Activated naive CD4-positive, alpha-beta T cell treated with anti-CD3 and anti-CD28 coated beads, Interleukin-2, amount 50 U/mL, for 24 hours (primary cell): ENCODE results near the gene PTP4A2.

Source experiments
- H3K27ac Mint-ChIP-seq: one replicate; pipeline ENCODE4 v1.8.0; 2021; ENCODE audit warnings: mild to moderate bottlenecking, mixed read lengths
- H3K27me3 Mint-ChIP-seq: one replicate; pipeline ENCODE4 v1.8.0; 2021; ENCODE audit warnings: mixed read lengths
- H3K36me3 Mint-ChIP-seq: one replicate; pipeline ENCODE4 v1.8.0; 2021; ENCODE audit warnings: mixed read lengths
- H3K4me1 Mint-ChIP-seq: one replicate; pipeline ENCODE4 v1.8.0; 2021; ENCODE audit warnings: mixed read lengths
- H3K4me3 Mint-ChIP-seq: one replicate; pipeline ENCODE4 v1.8.0; 2021; ENCODE audit warnings: mild to moderate bottlenecking, mixed read lengths
- H3K9me3 Mint-ChIP-seq: one replicate; pipeline ENCODE4 v1.8.0; 2021; ENCODE audit warnings: mixed read lengths

PTP4A2 gene

DNA sequence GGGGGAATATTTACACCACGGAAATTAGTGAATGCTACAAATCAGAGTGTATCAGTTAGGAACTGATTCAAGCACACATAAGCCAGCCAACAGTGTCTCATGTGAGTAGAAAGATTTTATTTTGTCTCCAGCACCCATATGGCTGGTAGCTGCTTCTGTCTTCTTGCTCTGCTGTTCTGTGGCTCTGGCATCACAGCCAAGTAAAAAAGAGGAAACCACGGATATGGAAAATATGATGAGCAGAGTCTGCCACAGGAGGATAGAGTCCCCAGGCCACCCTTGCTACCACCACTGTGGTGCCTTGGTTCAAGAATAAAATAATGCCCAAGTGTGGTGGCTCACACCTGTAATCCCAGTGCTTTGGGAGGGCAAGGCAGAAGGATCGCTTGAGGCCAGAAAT lies 68.7 kb downstream of the PTP4A2 start:
- Mint-ChIP-seq H3K9me3 (peaks cover 7% of the 10 kb centered on the region), H3K4me1 (peaks cover 29% of the 10 kb centered on the region), H3K4me3 (no peak overlapping the region), H3K36me3 (peaks cover 3% of the 10 kb centered on the region), H3K27ac (no peak overlapping the region), H3K27me3 (no peaks in the 10 kb centered on the region)

DNA sequence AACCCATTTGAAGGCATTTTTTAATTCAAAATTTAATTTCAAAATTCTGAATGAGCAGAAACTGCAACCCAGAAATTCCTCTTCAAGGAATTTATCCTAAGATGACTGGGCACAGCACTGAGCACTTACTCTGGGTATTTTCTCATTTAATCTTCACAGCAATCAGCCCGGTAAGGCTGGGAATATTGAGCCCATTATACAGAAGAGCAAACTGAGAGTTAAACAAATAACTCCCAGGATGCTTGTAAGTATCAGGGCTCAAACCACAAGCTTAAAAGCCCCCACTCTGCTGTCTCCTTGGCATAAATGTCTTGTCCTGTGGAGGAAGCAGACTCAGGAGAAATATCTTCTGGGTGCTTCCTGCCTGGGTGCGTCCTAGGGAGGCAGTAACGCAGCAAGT lies 69.3 kb downstream of the PTP4A2 start:
- Mint-ChIP-seq H3K4me3 (no peak overlapping the region), H3K27me3 (no peaks in the 10 kb centered on the region), H3K4me1 (peaks cover 34% of the 10 kb centered on the region), H3K36me3 (peaks cover 3% of the 10 kb centered on the region), H3K27ac (no peak overlapping the region), H3K9me3 (peaks cover 7% of the 10 kb centered on the region)

DNA sequence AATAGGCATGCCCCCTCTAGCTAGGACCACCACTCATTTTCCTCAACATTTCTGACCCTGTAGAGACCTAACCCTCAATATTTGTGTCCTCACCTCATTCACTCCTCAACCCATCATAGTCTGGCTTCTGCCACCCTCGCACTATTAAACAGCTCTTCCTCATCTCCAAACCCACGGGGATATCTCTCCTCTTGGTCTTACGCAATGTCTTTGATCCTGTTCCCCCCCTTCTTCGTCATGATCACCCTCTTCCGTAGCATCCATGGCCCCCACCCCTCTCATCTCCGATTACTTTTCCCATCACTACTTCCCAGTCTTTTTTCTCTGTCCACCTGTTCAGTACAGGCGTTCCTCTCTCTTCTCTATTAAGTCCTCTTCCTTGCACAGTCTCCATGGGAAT lies 70.6 kb downstream of the PTP4A2 start:
- no peak overlapping the region for H3K4me3 Mint-ChIP-seq
- peaks cover 24% of the 10 kb centered on the region for H3K4me1 Mint-ChIP-seq
- H3K9me3 Mint-ChIP-seq = no peaks in the 10 kb centered on the region
- H3K27me3 Mint-ChIP-seq = no peaks in the 10 kb centered on the region
- no peak overlapping the region for H3K27ac Mint-ChIP-seq
- H3K36me3 Mint-ChIP-seq = no peaks in the 10 kb centered on the region

DNA sequence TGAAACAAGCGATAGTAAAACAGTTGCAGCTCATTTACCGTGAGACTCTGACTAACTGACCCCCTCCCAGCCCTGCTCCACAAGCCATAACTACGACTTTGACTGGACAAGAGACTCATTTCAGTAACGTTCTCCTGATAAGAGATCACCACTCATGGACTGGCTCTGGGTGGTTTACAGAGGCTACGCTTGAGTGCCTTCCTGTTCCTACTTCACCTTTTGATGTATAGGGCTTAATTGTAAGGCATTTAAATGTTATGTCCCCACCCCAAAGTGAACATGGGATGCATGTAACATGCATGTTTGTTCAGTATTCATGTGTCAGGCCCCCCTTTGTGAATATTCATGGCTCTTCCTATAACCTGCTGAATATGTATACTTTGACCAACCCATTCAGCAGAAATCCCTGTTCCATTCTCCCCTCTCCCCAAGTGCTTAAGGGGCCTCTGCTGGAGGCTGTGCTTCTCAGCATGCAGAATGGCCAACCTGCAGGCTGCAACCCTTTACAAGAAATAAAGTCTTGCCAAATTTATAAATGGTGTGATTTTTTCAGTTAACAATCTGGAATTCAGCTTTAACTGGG lies 71.6 kb downstream of the PTP4A2 start:
- Mint-ChIP-seq H3K4me1 (peaks cover 19% of the 10 kb centered on the region), H3K4me3 (no peak overlapping the region), H3K36me3 (no peaks in the 10 kb centered on the region), H3K27ac (no peak overlapping the region), H3K9me3 (no peaks in the 10 kb centered on the region), H3K27me3 (no peaks in the 10 kb centered on the region)

DNA sequence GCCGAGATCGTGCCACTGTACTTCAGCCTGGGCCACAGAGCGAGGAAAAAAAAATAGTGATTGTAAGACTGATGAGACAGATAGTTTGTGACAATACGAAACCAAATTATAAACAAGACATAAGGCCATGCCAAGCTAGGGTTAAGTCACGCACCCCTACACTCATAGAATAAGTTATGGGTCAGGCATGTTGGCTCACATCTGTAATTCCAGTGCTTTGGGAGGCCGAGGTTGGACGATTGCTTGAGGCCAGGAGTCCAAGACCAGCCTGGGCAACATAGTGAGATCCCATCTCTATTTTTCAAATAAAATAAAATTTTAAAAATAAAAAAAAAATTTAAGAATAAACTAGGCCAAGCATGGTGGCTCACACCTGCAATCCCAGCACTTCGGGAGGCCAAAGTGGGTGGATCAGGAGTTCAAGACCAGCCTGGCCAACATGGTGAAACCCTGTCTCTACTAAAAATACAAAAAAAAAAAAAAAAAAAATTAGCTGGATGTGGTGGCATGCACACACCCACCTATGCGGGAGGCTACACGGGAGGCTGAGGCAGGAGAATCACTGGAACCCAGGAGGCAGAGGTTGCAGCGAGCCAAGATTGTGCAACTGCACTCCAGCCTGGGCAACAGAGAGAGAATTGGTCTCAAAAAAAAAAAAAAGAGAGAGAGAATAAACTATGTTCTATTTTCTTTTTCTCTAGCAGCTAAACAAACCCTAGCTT lies 72.3 kb downstream of the PTP4A2 start:
- Mint-ChIP-seq H3K27me3 (no peaks in the 10 kb centered on the region), H3K27ac (no peak overlapping the region), H3K9me3 (no peaks in the 10 kb centered on the region), H3K4me3 (no peak overlapping the region), H3K4me1 (peaks cover 16% of the 10 kb centered on the region), H3K36me3 (no peaks in the 10 kb centered on the region)

DNA sequence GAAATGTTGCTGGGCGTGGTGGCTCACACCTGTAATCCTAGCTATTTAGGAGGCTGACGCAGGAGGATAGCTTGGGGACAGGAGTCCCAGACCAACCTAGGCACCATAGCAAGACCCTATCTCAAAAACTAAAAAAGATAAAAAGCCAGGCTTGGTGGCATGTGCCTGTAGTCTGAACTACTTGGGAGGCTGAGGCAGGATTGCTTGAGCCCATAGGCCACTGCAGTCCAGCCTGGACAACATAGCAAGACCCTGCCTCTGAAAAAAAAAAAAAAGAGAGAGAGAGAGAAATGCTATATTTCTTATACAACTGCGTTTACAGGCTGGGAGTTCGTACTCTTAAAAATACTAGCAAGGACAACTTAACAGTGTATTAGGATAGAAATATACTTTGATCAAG lies 76.1 kb downstream of the PTP4A2 start:
- Mint-ChIP-seq H3K36me3 (no peaks in the 10 kb centered on the region), H3K27ac (no peak overlapping the region), H3K27me3 (no peaks in the 10 kb centered on the region), H3K4me1 (peaks cover 11% of the 10 kb centered on the region), H3K9me3 (no peaks in the 10 kb centered on the region), H3K4me3 (no peak overlapping the region)

DNA sequence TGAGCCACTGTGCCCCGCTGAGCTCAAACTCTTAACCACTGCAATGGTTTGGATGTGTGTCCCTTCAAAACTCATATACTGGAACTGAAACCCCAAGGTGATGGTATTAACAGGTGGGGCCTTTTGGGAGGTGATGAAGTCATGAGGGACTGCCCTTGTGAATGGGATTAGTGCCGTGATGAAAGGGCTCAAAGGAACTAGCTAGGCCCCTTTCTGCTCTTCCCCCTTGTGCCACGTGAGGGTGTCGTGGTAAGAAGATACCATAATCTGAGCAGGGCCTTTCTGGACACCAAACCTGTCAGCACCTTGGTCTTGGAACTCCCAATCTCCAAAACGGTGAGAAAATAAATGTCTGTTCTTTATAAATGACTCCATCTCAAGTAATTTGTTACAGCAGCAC lies 76.8 kb downstream of the PTP4A2 start:
- Mint-ChIP-seq H3K9me3 (no peaks in the 10 kb centered on the region), H3K36me3 (no peaks in the 10 kb centered on the region), H3K27me3 (no peaks in the 10 kb centered on the region), H3K27ac (no peak overlapping the region), H3K4me3 (no peak overlapping the region), H3K4me1 (peaks cover 5% of the 10 kb centered on the region)

DNA sequence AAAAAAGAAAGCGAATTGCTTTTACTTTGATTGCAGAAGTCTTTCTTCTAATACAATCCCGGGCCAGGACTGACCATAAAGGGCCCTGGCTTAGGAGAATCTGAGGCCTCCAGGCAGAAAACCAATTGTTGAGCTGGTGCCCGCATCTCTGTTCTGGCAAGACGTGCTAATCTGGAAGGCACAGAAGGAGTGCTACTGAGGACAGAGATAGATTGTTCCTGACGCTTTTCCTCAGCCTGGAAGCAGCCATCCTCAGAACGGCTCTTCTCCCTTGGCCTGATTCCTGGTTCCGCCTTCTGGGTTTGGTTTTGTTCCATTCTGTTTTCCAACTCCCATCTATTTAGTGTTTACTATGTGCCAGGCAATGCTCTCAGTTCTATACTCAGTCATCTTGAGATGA lies 77.6 kb downstream of the PTP4A2 start:
- Mint-ChIP-seq H3K4me1 (peaks cover 5% of the 10 kb centered on the region), H3K4me3 (no peak overlapping the region), H3K27ac (no peak overlapping the region), H3K27me3 (no peaks in the 10 kb centered on the region), H3K36me3 (no peaks in the 10 kb centered on the region), H3K9me3 (no peaks in the 10 kb centered on the region)

DNA sequence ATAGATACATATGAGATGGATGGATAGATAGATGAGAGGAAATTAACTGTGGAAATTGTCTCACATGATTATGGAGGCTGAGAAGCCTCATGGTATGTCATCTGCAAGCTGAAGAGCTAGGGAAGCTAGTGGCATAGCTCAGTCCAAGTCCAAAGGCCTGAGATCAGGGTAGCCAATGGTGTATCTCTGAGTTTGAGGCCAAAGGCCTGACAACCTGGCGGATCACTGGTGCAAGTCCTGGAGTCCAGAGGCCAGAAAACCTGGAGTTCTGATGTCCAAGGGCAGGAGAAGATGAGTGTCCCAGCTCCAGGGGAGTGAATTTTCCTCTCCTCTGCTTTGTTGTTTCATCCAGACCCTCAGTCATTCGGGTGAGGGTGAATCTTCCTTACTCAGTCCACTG lies 78.4 kb downstream of the PTP4A2 start:
- Mint-ChIP-seq H3K27me3 (no peaks in the 10 kb centered on the region), H3K36me3 (no peaks in the 10 kb centered on the region), H3K27ac (no peak overlapping the region), H3K9me3 (no peaks in the 10 kb centered on the region), H3K4me3 (no peak overlapping the region), H3K4me1 (peaks cover 5% of the 10 kb centered on the region)

DNA sequence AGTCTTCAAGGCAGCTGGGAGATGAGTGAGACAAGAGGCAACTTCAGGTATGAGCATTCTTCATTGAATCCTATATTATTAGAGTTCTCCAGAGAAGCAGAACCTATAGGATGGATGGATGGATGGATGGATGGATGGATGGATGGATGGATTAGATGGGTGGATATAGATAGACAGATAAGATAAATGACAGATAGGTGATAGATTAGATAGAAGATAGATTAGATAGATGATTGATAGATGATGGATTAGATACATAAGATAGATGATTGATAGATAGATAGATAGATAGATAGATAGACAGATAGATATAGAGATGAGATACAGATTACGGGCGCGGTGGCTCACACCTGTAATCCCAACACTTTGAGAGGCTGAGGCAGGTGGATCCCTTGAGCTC lies 79.1 kb downstream of the PTP4A2 start:
- H3K36me3 Mint-ChIP-seq = no peaks in the 10 kb centered on the region
- H3K27ac Mint-ChIP-seq = no peak overlapping the region
- H3K9me3 Mint-ChIP-seq = no peaks in the 10 kb centered on the region
- H3K4me1 Mint-ChIP-seq = peaks cover under 1% of the 10 kb centered on the region
- no peak overlapping the region for H3K4me3 Mint-ChIP-seq
- no peaks in the 10 kb centered on the region for H3K27me3 Mint-ChIP-seq

DNA sequence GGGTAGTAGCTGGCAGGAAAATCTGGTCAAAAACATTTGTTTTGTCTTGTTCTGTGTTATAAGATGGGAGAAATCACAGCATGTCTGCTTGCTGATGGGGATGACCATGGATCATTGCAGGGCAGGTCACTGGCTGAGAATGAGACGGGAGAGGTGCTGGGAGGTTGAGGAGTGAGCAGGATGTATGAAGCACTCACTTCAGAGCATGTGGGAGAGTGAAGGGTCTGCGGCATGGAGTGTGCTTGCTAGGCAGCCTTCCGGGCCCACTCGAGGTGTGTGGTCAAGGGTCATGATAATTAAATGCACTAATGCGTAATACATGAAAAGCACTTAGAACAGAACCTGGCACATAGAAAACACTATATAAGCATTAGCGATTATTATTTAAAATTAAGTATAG lies 80.3 kb downstream of the PTP4A2 start:
- Mint-ChIP-seq H3K27me3 (no peaks in the 10 kb centered on the region), H3K9me3 (no peaks in the 10 kb centered on the region), H3K4me3 (no peak overlapping the region), H3K27ac (no peak overlapping the region), H3K36me3 (no peaks in the 10 kb centered on the region), H3K4me1 (peaks cover 6% of the 10 kb centered on the region)
